ENCODE measurements around the gene CARS2.

GRCh38 chr13:110681868-110682550 lies 23.9 kb downstream of the CARS2 start:
- no peak for TF ChIP-seq REST (IDR thresholded peaks at IDR 0.05; ENCODE audit: low read depth)
- TF ChIP-seq CEBPB (IDR thresholded peaks at IDR 0.05), result no peak
- no peak for TF ChIP-seq EP300 (IDR thresholded peaks at IDR 0.05; ENCODE audit: borderline replicate concordance)
- no peak for TF ChIP-seq CREB1 (IDR thresholded peaks at IDR 0.05; ENCODE audit: low read depth)
- TF ChIP-seq YY1 (IDR thresholded peaks at IDR 0.05; ENCODE audit: low read depth), result no peak
- TF ChIP-seq MAX (IDR thresholded peaks at IDR 0.05), result no peak
- TF ChIP-seq FOXM1 (IDR thresholded peaks at IDR 0.05; ENCODE audit: borderline replicate concordance, low read depth), result no peak
- TF ChIP-seq TAF1 (IDR thresholded peaks at IDR 0.05; ENCODE audit: low read depth), result no peak
- TF ChIP-seq EGR1 (IDR thresholded peaks at IDR 0.05), result no peak
- TF ChIP-seq TEAD4 (IDR thresholded peaks at IDR 0.05), result no peak
- TF ChIP-seq RAD21 (IDR thresholded peaks at IDR 0.05; ENCODE audit: low read depth), result no peak
- no peak for TF ChIP-seq USF1 (IDR thresholded peaks at IDR 0.05)
- TF ChIP-seq TCF12 (IDR thresholded peaks at IDR 0.05; ENCODE audit: low read depth), result no peak

All from Ishikawa (cell line).